ENCODE measurements around the gene PDCD11. TPM values are rescaled to one million over a fixed set of nuclear protein-coding genes. Genes with fewer than 3 reads are reported as not detected.
A peak's percentile ranks its signal among the peaks of the same experiment; 100 is the strongest.
"Not testable (repeated sequence)": the region's sequence is repeated elsewhere in the genome, so short reads cannot be mapped to it uniquely, and the experiment has no call there.

The PDCD11 gene
- total RNA-seq, 1 experiment from 2014 or later = 81.7 TPM

- no peaks in the 10 kb centered on the region for H3K36me3 Mint-ChIP-seq (ENCODE audit: insufficient read depth, unreplicated experiment)
- ChIA-PET POLR2A (no interaction called here), CTCF (interaction anchor here (0.6 to 0.7 kb wide), 2 partner anchors 62 to 90 kb away, joined by 3 to 5 read pairs; no protein-coding TSS in a partner anchor)
- intact Hi-C loops (cut with micrococcal nuclease) = no loop called here
- no peak overlapping the region for H3K4me3 Mint-ChIP-seq (ENCODE audit: unreplicated experiment)
- H3K27ac Mint-ChIP-seq (ENCODE audit: low read depth, unreplicated experiment) = no peak overlapping the region
- DNase-seq (ENCODE audit: unreplicated experiment) = no peak
- no TSS peak for BruUV-seq (replicated peaks)
- H3K9me3 Mint-ChIP-seq (ENCODE audit: unreplicated experiment) = no peaks in the 10 kb centered on the region
- H3K4me1 Mint-ChIP-seq (ENCODE audit: insufficient read depth, unreplicated experiment) = peaks cover 9% of the 10 kb centered on the region
- TF ChIP-seq CTCF (IDR thresholded peaks at IDR 0.05; ENCODE audit: unreplicated experiment) = no peak
- no peaks in the 10 kb centered on the region for H3K27me3 Mint-ChIP-seq (ENCODE audit: insufficient read depth, unreplicated experiment)
These were observed 82.2 kb downstream of the PDCD11 start for GRCh38 chr10:103478671-103479070.

GRCh38 chr10:103479135-103479534 lies 82.7 kb downstream of the PDCD11 start, which contains the start of gene CALHM3:
Gene CALHM3 (minus strand): TSS chr10:103479240. CDS start chr10:103479032, 208 bp downstream.
- POLR2A ChIA-PET = interaction anchor here (0.7 to 1.2 kb wide), 2 partner anchors 28 to 112 kb away, joined by 3 to 6 read pairs; partner anchors contain the start of gene TAF5
- Mint-ChIP-seq H3K4me1 (ENCODE audit: insufficient read depth, unreplicated experiment) (peaks cover 9% of the 10 kb centered on the region), H3K27ac (ENCODE audit: low read depth, unreplicated experiment) (no peak within 1 kb of the TSS), H3K4me3 (ENCODE audit: unreplicated experiment) (no peak within 1 kb of the TSS), H3K9me3 (ENCODE audit: unreplicated experiment) (no peaks in the 10 kb centered on the region), H3K27me3 (ENCODE audit: insufficient read depth, unreplicated experiment) (no peaks in the 10 kb centered on the region), H3K36me3 (ENCODE audit: insufficient read depth, unreplicated experiment) (no peaks in the 10 kb centered on the region)
- CTCF ChIA-PET = interaction anchor here (0.6 to 0.7 kb wide), 2 partner anchors 13 to 90 kb away, joined by 3 to 5 read pairs; no protein-coding TSS in a partner anchor
- DNase-seq (ENCODE audit: unreplicated experiment) = peak; percentile 57
- intact Hi-C loops (cut with micrococcal nuclease) = no loop called here
- BruUV-seq (replicated peaks) = no TSS peak
- TF ChIP-seq CTCF (IDR thresholded peaks at IDR 0.05; ENCODE audit: unreplicated experiment) = no peak

GRCh38 chr10:103480521-103480920 lies 84.1 kb downstream of the PDCD11 start:
- BruUV-seq (replicated peaks) = no TSS peak
- DNase-seq (ENCODE audit: unreplicated experiment) = peak; percentile 26
- Mint-ChIP-seq H3K4me3 (ENCODE audit: unreplicated experiment) (no peak overlapping the region), H3K9me3 (ENCODE audit: unreplicated experiment) (no peaks in the 10 kb centered on the region), H3K27me3 (ENCODE audit: insufficient read depth, unreplicated experiment) (no peaks in the 10 kb centered on the region), H3K27ac (ENCODE audit: low read depth, unreplicated experiment) (no peak overlapping the region), H3K36me3 (ENCODE audit: insufficient read depth, unreplicated experiment) (no peaks in the 10 kb centered on the region), H3K4me1 (ENCODE audit: insufficient read depth, unreplicated experiment) (peaks cover 9% of the 10 kb centered on the region)
- ChIA-PET CTCF (interaction anchor here (0.6 to 1.6 kb wide), 6 partner anchors 9 to 116 kb away, joined by 3 to 10 read pairs (median 4); no protein-coding TSS in a partner anchor), POLR2A (interaction anchor here (0.7 kb wide), 2 partner anchors 10 to 751 kb away, joined by 3 read pairs; no protein-coding TSS in a partner anchor)
- no peak for TF ChIP-seq CTCF (IDR thresholded peaks at IDR 0.05; ENCODE audit: unreplicated experiment)
- intact Hi-C loops (cut with micrococcal nuclease) = loop anchor here (5.0 to 10.0 kb wide), 3 partner anchors 33 to 643 kb away; partner anchors contain the start of gene CYP17A1

GRCh38 chr10:103481974-103482531 lies 85.6 kb downstream of the PDCD11 start:
- no TSS peak for BruUV-seq (replicated peaks)
- no peak overlapping the region for H3K4me3 Mint-ChIP-seq (ENCODE audit: unreplicated experiment)
- ChIA-PET CTCF (interaction anchor here (1.7 kb wide), 1 partner anchor 65 kb away, joined by 16 read pairs; no protein-coding TSS in a partner anchor), POLR2A (no interaction called here)
- TF ChIP-seq CTCF (IDR thresholded peaks at IDR 0.05; ENCODE audit: unreplicated experiment) = peak; percentile 46
- intact Hi-C loops (cut with micrococcal nuclease) = loop anchor here (5.0 to 10.0 kb wide), 3 partner anchors 35 to 645 kb away; partner anchors contain the start of gene CYP17A1
- H3K9me3 Mint-ChIP-seq (ENCODE audit: unreplicated experiment) = no peaks in the 10 kb centered on the region
- no peaks in the 10 kb centered on the region for H3K27me3 Mint-ChIP-seq (ENCODE audit: insufficient read depth, unreplicated experiment)
- H3K36me3 Mint-ChIP-seq (ENCODE audit: insufficient read depth, unreplicated experiment) = no peaks in the 10 kb centered on the region
- DNase-seq (ENCODE audit: unreplicated experiment) = peak; percentile 78
- H3K27ac Mint-ChIP-seq (ENCODE audit: low read depth, unreplicated experiment) = no peak overlapping the region
- peaks cover 9% of the 10 kb centered on the region for H3K4me1 Mint-ChIP-seq (ENCODE audit: insufficient read depth, unreplicated experiment)

- ChIA-PET POLR2A (interaction anchor here (1.8 kb wide), 1 partner anchor 36 kb away, joined by 7 read pairs; no protein-coding TSS in a partner anchor), CTCF (interaction anchor here (0.5 to 3.1 kb wide), 9 partner anchors 12 to 217 kb away, joined by 3 to 48 read pairs (median 7); no protein-coding TSS in a partner anchor)
- H3K27ac Mint-ChIP-seq (ENCODE audit: low read depth, unreplicated experiment); H3K36me3 Mint-ChIP-seq (ENCODE audit: insufficient read depth, unreplicated experiment); H3K9me3 Mint-ChIP-seq (ENCODE audit: unreplicated experiment); H3K27me3 Mint-ChIP-seq (ENCODE audit: insufficient read depth, unreplicated experiment); DNase-seq (ENCODE audit: unreplicated experiment); BruUV-seq (replicated peaks); H3K4me3 Mint-ChIP-seq (ENCODE audit: unreplicated experiment): not testable (repeated sequence)
- peaks cover 12% of the 10 kb centered on the region for H3K4me1 Mint-ChIP-seq (ENCODE audit: insufficient read depth, unreplicated experiment)
- intact Hi-C loops (cut with micrococcal nuclease) = loop anchor here (5.0 to 10.0 kb wide), 2 partner anchors 422 to 570 kb away; partner anchors contain the start of gene CNNM2
These were observed 90.4 kb downstream of the PDCD11 start for GRCh38 chr10:103486635-103487409.

Measured in MCF 10A (cell line).